ENCODE data around the gene RRBP1. TPM values are rescaled to one million over a fixed set of nuclear protein-coding genes. Genes with fewer than 3 reads are reported as not detected.

The RRBP1 gene
- total RNA-seq, 1 experiment from 2014 or later, result 75.9 TPM

DNA sequence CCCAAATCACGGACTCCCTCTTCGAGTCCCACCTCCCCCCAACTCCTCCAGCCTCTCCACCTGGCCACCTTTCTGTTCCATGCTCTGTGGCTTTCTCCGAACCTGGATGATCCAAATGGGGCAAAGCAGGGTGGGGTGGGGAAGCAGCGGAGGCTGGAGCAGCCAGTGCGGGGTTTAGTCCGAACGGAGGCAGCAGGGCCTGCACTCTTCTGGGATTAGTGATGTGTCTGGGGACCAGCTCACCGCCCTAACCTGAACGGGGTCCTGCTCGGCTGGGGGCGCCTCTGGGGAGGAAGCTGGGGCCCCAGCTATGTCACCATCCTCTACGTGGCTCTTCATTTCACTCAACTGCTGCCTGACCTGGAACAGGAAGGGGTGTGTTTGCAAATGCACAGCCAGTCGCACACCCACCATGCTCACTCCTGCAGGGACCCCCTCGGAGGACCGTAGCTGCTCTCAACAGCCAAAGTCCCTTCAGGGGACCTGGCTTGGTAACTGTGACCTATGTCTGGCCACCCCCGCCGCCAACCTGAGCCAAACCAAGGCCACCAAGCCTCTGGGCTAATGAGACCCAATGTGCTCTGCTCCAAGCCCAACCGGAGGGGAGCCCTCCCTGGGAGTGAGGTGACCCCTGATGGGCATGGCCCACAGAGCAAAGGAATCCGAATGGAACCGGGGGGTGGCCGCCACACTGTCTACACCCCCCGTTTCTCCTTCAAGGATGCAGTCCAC lies 65.4 kb downstream of the RRBP1 start:
- no peak for DNase-seq (ENCODE audit: low spot score)
- H3K4me3 ChIP-seq (ENCODE audit: low read depth, low read length, poor library complexity, severe bottlenecking), result no peak overlapping the region
- POLR2A ChIA-PET (ENCODE audit: low non-redundant PET), result no interaction called here
- CTCF ChIA-PET, result interaction anchor here (1.3 kb wide), 1 partner anchor 80 kb away, joined by 4 read pairs; no protein-coding TSS in a partner anchor
- intact Hi-C loops (cut with micrococcal nuclease; ENCODE audit: unreplicated experiment), result loop anchor here (1.0 to 2.0 kb wide), 2 partner anchors 79 to 814 kb away; no protein-coding TSS in a partner anchor
- no TSS peak for BruUV-seq (replicated peaks)
- no peaks in the 10 kb centered on the region for H3K27me3 ChIP-seq (replicated peaks; ENCODE audit: insufficient read depth, low read depth, low read length, poor library complexity)
- no peak for TF ChIP-seq EZH2 (IDR thresholded peaks at IDR 0.05; ENCODE audit: borderline replicate concordance, low read depth, low read length, poor library complexity, severe bottlenecking)
- TF ChIP-seq, protein P1, sequence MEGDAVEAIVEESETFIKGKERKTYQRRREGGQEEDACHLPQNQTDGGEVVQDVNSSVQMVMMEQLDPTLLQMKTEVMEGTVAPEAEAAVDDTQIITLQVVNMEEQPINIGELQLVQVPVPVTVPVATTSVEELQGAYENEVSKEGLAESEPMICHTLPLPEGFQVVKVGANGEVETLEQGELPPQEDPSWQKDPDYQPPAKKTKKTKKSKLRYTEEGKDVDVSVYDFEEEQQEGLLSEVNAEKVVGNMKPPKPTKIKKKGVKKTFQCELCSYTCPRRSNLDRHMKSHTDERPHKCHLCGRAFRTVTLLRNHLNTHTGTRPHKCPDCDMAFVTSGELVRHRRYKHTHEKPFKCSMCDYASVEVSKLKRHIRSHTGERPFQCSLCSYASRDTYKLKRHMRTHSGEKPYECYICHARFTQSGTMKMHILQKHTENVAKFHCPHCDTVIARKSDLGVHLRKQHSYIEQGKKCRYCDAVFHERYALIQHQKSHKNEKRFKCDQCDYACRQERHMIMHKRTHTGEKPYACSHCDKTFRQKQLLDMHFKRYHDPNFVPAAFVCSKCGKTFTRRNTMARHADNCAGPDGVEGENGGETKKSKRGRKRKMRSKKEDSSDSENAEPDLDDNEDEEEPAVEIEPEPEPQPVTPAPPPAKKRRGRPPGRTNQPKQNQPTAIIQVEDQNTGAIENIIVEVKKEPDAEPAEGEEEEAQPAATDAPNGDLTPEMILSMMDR (conservative IDR thresholded peaks at IDR 0.05; ENCODE audit: low read depth, low read length), result no peak
- peaks cover 11% of the 10 kb centered on the region for H3K4me1 ChIP-seq (ENCODE audit: insufficient read depth, low read length, poor library complexity, severe bottlenecking)
- H3K9me3 ChIP-seq (ENCODE audit: low read depth, low read length, poor library complexity, severe bottlenecking), result no peaks in the 10 kb centered on the region
- H3K36me3 ChIP-seq (ENCODE audit: insufficient read depth, low read length, poor library complexity, severe bottlenecking), result peaks cover 24% of the 10 kb centered on the region
- H3K27ac ChIP-seq (ENCODE audit: low read depth, low read length, poor library complexity, severe bottlenecking), result no peak overlapping the region

DNA sequence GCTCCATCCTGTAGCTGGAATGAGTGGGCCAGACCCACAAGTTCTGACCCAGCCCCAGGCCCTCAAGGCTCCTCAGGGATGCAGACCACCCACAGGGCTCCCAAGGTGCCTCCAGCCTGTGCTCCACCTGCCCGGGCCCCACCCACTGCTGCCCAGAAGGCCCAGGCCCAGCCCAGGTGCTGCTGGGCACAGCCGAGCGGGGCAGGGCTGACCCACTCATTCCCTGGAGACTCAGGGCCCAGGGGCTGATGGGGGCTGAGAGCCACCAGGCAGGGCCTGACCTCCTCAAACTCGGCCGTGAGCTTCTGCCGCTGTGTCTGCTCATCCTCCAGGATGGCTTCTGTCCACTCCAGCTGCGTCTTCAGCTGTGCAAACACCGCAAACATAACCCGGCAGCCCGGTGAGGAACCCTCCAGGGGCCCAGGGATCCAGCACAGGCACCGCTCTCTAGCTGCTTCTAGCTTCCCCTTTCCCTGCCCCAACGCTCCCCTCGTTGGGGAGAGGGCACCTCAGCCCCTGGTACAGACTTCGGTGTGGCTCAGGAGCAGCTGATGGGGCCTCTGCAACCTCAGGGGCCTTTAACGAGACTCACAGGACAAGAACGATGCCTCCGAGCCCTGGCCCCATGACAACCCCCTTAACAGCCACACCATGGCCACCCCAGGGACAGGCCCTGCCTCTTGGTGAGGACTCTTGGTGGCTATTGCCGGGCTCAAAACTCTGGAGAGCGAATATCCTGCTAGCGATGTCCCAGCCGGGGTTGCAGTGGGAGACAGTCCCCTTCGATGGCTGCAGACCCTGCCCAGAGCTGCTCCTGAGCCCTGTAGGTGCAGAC lies 66.2 kb downstream of the RRBP1 start:
- Histone ChIP-seq H3K4me3 (ENCODE audit: low read depth, low read length, poor library complexity, severe bottlenecking) (no peak overlapping the region), H3K27me3 (replicated peaks; ENCODE audit: insufficient read depth, low read depth, low read length, poor library complexity) (no peaks in the 10 kb centered on the region), H3K4me1 (ENCODE audit: insufficient read depth, low read length, poor library complexity, severe bottlenecking) (peaks cover 11% of the 10 kb centered on the region), H3K36me3 (ENCODE audit: insufficient read depth, low read length, poor library complexity, severe bottlenecking) (peaks cover 18% of the 10 kb centered on the region), H3K9me3 (ENCODE audit: low read depth, low read length, poor library complexity, severe bottlenecking) (no peaks in the 10 kb centered on the region), H3K27ac (ENCODE audit: low read depth, low read length, poor library complexity, severe bottlenecking) (no peak overlapping the region)
- intact Hi-C loops (cut with micrococcal nuclease; ENCODE audit: unreplicated experiment), result loop anchor here (2.0 kb wide), 2 partner anchors 111 to 813 kb away; no protein-coding TSS in a partner anchor
- no TSS peak for BruUV-seq (replicated peaks)
- no peak for DNase-seq (ENCODE audit: low spot score)
- CTCF ChIA-PET, result interaction anchor here (1.3 kb wide), 1 partner anchor 79 kb away, joined by 4 read pairs; no protein-coding TSS in a partner anchor
- TF ChIP-seq, protein P1 (conservative IDR thresholded peaks at IDR 0.05; ENCODE audit: low read depth, low read length), result no peak
- TF ChIP-seq EZH2 (IDR thresholded peaks at IDR 0.05; ENCODE audit: borderline replicate concordance, low read depth, low read length, poor library complexity, severe bottlenecking), result no peak
- POLR2A ChIA-PET (ENCODE audit: low non-redundant PET), result no interaction called here

DNA sequence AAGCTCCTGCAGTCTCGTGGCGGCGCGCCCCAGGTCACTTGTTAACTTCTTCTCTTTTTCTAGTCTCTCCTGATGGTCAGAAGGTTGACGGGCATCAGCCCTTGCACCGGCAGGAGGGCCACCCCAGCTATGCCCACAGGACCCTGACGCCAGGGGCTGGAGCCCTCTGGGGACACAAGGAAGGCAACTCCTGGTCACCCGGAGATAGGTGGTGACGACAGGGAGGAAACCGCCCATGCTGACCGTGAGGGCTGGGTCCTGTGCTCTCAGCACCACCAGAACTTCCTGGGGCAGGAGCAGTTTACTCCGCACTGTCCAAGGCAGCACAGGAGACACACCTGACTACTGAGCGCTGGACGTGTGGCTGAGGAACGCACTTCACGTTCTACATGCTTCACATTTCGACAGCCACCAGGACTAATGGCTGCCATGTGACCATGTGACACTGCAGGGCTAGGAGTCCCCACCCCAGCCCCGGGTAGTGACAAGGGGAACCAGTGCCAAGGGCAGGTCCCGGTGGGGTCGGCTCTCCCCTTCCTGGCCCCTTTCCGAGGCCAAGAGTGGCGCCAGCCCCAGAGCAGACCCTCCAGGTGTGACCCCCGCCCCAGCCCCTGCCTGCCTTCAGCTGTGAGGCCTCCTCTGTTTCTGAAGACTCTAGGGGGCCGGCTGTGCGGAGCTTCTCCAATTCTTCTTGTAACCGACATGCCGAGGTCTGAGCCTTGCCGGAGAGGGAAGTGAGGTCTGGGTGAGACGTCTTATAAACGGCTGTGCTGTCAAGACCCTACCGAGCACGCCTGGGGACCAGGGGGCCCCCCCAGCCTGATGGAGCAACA lies 67.0 kb downstream of the RRBP1 start:
- TF ChIP-seq EZH2 (IDR thresholded peaks at IDR 0.05; ENCODE audit: borderline replicate concordance, low read depth, low read length, poor library complexity, severe bottlenecking), result no peak
- TF ChIP-seq, protein P1 (conservative IDR thresholded peaks at IDR 0.05; ENCODE audit: low read depth, low read length), result no peak
- Histone ChIP-seq H3K27me3 (replicated peaks; ENCODE audit: insufficient read depth, low read depth, low read length, poor library complexity) (no peaks in the 10 kb centered on the region), H3K9me3 (ENCODE audit: low read depth, low read length, poor library complexity, severe bottlenecking) (no peaks in the 10 kb centered on the region), H3K27ac (ENCODE audit: low read depth, low read length, poor library complexity, severe bottlenecking) (no peak overlapping the region), H3K4me3 (ENCODE audit: low read depth, low read length, poor library complexity, severe bottlenecking) (no peak overlapping the region), H3K36me3 (ENCODE audit: insufficient read depth, low read length, poor library complexity, severe bottlenecking) (peaks cover 14% of the 10 kb centered on the region), H3K4me1 (ENCODE audit: insufficient read depth, low read length, poor library complexity, severe bottlenecking) (peaks cover 11% of the 10 kb centered on the region)
- intact Hi-C loops (cut with micrococcal nuclease; ENCODE audit: unreplicated experiment), result loop anchor here (2.0 kb wide), 1 partner anchor 110 kb away; no protein-coding TSS in a partner anchor
- CTCF ChIA-PET, result interaction anchor here (0.7 to 1.0 kb wide), 2 partner anchors 78 to 811 kb away, joined by 4 to 5 read pairs; no protein-coding TSS in a partner anchor
- no peak for DNase-seq (ENCODE audit: low spot score)
- no TSS peak for BruUV-seq (replicated peaks)
- POLR2A ChIA-PET (ENCODE audit: low non-redundant PET), result interaction anchor here (1.1 kb wide), 1 partner anchor 45 kb away, joined by 4 read pairs; the partner anchor contains the start of gene DSTN
